Stimulated activated CD4-positive, alpha-beta T cell treated with anti-CD3 and anti-CD28 coated beads, TNF-alpha, amount 100 ng/mL, for 4 hours (primary cell): ENCODE data around the gene ELMO1.

Experiments
- DNase-seq, 3 experiments: peaks; one replicate each; pipeline ENCODE4 v3.0.0-alpha.2; 2020; ENCODE audit warnings: low read depth in 3 of 3

The ELMO1 gene

GRCh38 chr7:37368540-37368939 is 80.1 kb downstream of the ELMO1 start:
- DNase-seq, result no peak

DNA sequence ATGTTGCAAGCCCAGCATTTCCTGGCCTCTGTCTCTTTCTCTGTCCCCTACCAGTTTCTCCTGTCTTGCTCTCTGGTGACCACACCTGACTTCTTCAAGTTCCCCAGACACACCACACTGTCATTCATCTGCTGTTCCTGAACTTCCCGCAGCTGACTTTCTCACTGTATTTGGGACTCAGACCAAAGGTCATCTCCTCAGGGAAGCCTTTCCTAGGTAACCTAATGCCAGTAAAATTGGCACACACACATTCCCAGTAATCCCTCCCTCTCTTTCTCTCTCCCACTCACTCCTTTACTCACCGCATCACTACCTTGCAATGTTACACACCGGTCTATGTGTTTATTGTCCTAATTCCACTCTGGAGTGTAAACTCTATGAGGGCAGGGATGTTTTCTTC is 81.7 kb downstream of the ELMO1 start:
- no peak for DNase-seq

- DNase-seq, result no peak
These were observed 82.2 kb downstream of the ELMO1 start for GRCh38 chr7:37366445-37366844.

DNA sequence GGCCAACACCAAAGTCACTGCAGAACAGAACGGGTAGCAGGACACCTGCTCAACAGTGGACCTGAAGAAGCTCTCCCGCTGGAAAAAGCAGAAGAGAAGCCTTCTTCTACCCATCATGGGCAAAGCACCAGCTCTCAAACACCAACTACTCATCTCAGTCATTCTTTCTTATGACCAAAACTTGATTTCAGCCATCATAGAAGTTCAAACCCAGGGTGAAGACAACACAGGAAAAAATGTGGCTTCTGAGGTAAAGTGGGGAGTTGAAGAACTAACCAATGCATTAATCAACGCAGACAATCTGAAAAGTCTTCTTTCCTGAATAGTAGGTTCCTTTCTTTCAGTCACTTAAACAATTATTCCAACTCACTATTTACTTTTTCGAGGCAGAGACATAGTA is 83.3 kb downstream of the ELMO1 start:
- DNase-seq, result no peak

- DNase-seq, result no peak
These were observed 83.8 kb downstream of the ELMO1 start for GRCh38 chr7:37364856-37365255.

DNA sequence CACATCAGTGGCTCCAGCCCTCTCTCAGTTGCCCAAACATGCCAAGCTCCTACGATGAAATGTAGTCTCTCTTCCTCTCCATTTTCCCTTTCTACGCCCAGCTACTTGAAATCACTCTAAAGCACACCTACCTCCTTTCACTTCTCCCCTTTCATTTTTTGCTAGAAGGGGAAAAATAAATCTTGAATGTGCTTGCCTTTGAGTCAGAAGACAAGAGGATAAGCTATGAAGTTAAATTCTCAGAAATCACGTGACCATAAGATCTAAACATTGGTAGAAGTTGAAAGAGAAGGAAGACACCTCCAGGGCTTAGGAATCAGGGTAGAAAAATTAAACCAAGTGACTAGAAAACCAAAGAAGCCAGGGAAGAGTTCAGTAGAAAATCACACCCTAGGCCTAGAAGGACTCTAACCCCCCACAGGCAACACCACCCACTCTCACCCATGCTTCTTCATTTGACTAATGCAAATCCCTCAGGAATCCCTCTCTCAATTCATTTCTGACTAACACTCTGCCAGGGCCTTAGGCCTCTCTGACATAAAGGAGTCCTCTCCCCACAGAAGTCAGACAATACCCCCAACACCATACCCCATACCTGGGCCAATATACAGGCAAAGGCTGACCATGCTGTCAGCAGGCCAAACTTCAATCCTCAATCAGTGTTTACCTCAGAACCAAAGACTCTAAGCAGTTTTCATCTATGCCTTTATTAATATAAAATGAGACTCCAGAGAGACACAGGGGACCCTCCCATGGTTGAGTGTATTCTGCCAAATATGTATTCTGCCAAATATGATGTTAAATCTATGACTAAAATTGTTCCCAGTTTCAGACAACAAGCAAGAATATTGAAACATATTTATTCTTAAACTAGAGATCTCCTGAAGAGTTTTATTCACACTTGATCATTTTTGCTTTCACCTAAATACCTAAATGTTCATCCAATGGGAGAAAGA is 84.8 kb downstream of the ELMO1 start:
- DNase-seq, result no peak

DNA sequence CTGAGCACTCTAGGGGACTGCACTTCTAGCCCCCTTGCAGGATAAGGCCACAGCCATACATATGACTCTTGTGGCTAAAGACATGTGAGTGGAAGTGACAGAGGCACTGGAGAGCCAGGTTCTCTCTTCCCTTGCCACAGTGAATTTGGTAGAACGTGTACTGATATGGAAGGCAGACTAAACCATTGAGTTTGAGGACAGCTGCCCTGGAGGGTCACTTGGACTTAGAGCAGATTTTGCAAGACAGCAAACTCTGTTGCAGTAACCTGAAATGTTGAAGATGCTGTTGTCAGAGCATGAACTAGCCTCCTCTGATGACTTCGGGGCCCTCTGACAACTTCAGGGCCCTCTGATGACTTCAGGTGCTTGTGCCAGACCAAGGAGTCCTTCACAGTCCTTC is 85.9 kb downstream of the ELMO1 start:
- no peak for DNase-seq

DNA sequence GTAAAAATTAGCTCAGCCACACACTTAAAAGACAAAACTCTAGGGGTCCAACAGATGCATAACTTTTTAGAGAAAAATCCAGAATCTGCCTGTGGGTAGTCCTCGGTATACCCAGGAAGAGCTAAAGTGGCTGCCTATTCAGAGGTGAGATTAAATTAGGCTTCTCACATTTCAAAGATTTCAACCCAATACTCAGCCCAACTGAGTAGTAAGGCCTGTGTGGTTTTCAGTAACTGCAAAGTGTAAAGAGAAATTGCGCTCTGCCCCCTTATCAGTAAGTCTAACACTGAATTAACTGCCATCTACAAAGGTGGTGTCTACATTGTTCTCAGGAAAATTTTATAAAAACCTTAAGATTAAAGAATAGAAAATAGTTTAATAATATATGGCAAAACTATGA is 88.2 kb downstream of the ELMO1 start:
- no peak for DNase-seq

- DNase-seq, result no peak
These were observed 88.8 kb downstream of the ELMO1 start for GRCh38 chr7:37359662-37360444.

GRCh38 chr7:37359180-37359579 is 89.5 kb downstream of the ELMO1 start:
- no peak for DNase-seq

DNA sequence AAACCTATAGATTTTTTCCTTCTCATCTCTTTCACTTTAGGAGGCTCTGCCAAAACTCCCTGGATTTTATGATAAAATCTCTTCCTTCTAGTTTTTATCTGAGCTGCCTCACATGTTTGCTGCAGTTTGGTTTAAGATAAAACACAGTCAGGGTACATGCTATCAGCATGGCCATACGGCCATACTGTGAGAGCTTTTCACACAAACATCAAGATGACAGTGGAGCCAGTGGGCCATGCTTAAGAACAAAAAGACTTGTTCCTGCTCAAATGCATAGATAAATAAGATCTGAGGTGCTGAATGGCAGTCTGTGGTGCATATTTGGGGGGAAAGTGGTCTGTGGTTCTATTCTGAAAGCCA is 91.0 kb downstream of the ELMO1 start:
- no peak for DNase-seq

GRCh38 chr7:37356911-37357636 is 91.6 kb downstream of the ELMO1 start:
- DNase-seq, result no peak

- DNase-seq, result peak in 2 of 3 experiments; percentile 28 to 44
These were observed 94.0 kb downstream of the ELMO1 start for GRCh38 chr7:37354656-37355131.

- no peak for DNase-seq
These were observed 94.6 kb downstream of the ELMO1 start for GRCh38 chr7:37353949-37354655.

DNA sequence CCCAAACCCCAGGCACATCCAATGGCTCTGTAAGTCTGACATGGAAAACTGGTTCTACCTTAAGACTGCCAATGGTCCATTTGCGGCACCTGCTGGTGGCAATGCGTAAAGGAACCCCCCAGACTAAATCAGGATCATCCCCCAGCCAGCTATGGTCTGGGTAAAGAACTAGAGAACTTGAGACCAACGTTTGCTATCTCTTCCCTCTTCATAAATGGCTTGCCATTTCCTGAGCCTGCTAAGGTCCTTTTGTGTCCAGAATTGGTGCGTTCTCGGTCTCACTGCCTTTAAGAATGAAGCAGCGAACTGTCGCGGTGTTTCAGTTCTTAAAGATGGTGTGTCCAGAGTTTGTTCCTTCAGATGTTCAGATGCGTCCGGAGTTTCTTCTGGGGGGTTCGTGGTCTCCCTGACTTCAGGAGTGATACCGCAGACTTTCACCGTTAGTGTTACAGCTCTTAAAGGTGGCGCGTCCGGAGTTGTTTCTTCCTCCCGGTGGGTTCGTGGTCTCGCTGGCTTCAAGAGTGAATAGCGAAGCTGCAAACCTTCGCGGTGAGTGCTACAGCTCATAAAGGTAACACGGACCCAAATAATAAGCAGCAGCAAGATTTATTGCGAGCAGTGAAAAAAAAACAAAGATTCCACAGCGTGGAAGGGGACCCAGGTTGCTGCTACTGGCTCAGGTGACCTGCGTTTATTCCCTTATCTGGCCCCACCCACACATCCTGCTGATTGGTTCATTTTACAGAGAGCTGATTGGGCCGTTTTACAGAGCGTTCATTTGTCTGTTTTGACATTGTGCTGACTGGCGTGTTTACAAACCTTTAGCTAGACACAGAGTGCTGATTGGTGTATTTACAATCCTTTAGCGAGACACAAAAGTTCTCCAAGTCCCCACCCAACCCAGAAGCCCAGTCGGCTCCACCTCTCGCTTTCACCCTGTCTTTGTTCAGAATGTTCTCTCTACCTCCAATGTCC is 95.4 kb downstream of the ELMO1 start:
- DNase-seq, result peak in 2 of 3 experiments; percentile 38 to 62

- no peak for DNase-seq
These were observed 96.3 kb downstream of the ELMO1 start for GRCh38 chr7:37352251-37352880.

DNA sequence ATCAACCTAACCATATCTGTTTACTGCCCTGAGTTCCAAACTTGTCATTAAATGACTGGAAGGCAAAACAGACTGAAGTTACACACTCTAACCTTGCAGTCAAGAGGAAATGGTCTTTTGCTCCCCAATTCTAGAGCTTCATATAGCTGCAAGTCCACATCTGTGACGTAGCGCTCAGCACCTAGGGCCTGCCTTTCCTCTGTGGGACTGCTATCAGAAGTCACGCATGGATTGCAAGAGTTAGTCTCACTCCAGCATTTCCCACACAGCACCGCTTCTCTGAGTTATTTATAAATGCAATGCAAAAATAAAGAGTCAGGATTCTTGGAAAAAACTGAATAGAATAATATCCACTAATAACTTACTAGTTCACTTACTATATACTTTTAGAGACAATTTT is 96.9 kb downstream of the ELMO1 start:
- DNase-seq, result no peak

DNA sequence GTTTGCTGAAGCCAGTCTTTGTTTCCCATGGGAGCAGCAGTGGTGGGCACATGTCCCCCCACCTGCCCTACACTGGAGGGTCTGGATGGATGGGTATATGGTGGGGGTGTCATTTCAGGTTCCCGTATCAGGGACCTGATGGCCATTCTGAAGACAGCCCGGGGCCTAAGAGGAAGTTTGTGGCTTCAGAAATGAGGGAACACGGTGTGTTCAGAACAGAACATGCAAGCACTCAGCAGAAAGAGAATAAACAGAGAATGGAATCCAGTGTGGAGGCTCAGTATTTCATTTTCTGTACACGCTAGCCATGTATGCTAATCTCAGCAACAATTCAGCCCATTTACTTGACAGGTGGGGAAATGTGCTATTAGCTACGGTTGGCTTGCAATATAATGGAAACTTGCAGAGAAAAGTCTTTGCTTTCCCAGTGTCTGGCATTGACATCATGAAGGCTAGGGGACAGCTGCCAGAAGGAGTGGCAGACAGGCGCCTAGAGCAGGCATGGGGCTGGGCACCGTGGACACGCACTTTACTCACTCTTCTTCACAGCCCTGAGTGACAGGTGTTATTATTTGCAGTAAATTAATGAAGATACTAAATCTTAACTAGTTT is 98.6 kb downstream of the ELMO1 start:
- DNase-seq, result no peak

DNA sequence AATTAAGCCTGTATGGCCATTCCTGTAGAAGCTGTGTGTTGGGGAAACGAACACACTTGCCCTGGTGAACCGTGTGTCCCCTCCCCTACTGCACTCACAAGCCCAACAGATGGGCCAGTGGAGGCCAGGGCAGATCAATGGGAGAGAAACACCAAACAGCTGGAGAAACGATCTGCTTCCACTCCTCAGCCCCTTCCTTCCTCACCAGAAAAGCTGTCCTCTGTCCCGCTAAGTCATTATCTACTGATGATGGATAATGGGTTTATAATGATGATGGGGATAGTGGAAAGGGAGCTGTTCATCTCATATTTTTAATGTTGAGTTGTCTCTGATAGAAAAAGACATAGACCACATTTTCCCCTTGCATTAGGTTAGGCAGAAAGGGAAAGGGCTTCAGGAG is 99.7 kb downstream of the ELMO1 start:
- DNase-seq, result no peak
